Stomach (tissue), 4 donors: ENCODE results near the gene TPRG1L.

Experiments used
- EP300 ChIP-seq: sonication (generic); formaldehyde crosslinking; IDR thresholded peaks from one replicate; pipeline ENCODE4 v1.6.1; 2017; ENCODE audit warnings: antibody characterized with exemption
- TF ChIP-seq, protein P1 (sequence below), 7 experiments: fragments of 450-650 bp in 4 of 7; fragments of 200-600 bp in 3 of 7; sonication (generic) in 3 of 7; IDR thresholded peaks; one replicate each; pipeline ENCODE4 v1.5.1; 2016 to 2019; ENCODE audit warnings: antibody characterized with exemption in 7 of 7, control low read depth in 2 of 7, mild to moderate bottlenecking in 1 of 7

- TF ChIP-seq, protein P1, sequence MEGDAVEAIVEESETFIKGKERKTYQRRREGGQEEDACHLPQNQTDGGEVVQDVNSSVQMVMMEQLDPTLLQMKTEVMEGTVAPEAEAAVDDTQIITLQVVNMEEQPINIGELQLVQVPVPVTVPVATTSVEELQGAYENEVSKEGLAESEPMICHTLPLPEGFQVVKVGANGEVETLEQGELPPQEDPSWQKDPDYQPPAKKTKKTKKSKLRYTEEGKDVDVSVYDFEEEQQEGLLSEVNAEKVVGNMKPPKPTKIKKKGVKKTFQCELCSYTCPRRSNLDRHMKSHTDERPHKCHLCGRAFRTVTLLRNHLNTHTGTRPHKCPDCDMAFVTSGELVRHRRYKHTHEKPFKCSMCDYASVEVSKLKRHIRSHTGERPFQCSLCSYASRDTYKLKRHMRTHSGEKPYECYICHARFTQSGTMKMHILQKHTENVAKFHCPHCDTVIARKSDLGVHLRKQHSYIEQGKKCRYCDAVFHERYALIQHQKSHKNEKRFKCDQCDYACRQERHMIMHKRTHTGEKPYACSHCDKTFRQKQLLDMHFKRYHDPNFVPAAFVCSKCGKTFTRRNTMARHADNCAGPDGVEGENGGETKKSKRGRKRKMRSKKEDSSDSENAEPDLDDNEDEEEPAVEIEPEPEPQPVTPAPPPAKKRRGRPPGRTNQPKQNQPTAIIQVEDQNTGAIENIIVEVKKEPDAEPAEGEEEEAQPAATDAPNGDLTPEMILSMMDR (IDR thresholded peaks at IDR 0.05), result no peak
- TF ChIP-seq EP300, result no peak
Observed at GRCh38 chr1:3638676-3639075, 13.9 kb downstream of the TPRG1L start.
